H9 (cell line): ENCODE measurements around the gene HRAS. TPM values are rescaled to one million over a fixed set of nuclear protein-coding genes. Genes with fewer than 3 reads are reported as not detected.
A peak's percentile ranks its signal among the peaks of the same experiment; 100 is the strongest.

Experiments
- DNase-seq: peaks from one replicate; pipeline ENCODE4 v3.0.0-alpha.2; 2017
- H2AFZ ChIP-seq: one replicate; pipeline ENCODE4 v1.6.1; 2013; ENCODE audit warnings: mild to moderate bottlenecking, low read length, control low read depth, moderate library complexity
- H2AK5ac ChIP-seq: 2 replicates; pipeline ENCODE4 v1.6.1; 2013; ENCODE audit warnings: low read length, control low read depth, mixed read lengths; ENCODE audit not compliant: insufficient read length
- H2BK120ac ChIP-seq: one replicate; pipeline ENCODE4 v1.6.1; 2013; ENCODE audit warnings: low read depth, mild to moderate bottlenecking, low read length, control low read depth, inconsistent platforms; ENCODE audit not compliant: poor library complexity, severe bottlenecking
- H2BK12ac ChIP-seq: 2 replicates; pipeline ENCODE4 v1.6.1; 2013; ENCODE audit warnings: low read length, control low read depth, mixed read lengths, low read depth; ENCODE audit not compliant: insufficient read length
- H2BK15ac ChIP-seq: 2 replicates; pipeline ENCODE4 v1.6.1; 2013; ENCODE audit warnings: low read depth, low read length, control low read depth
- H2BK20ac ChIP-seq: one replicate; pipeline ENCODE4 v1.6.1; 2013; ENCODE audit warnings: low read depth, mild to moderate bottlenecking, low read length, control low read depth, inconsistent platforms; ENCODE audit not compliant: poor library complexity, severe bottlenecking
- H2BK5ac ChIP-seq: 2 replicates; pipeline ENCODE4 v1.6.1; 2013; ENCODE audit warnings: low read length, control low read depth, mixed read lengths; ENCODE audit not compliant: insufficient read length
- H3K14ac ChIP-seq: 2 replicates; pipeline ENCODE4 v1.6.1; 2013; ENCODE audit warnings: low read length, control low read depth; ENCODE audit not compliant: insufficient read depth
- H3K18ac ChIP-seq: 2 replicates; pipeline ENCODE4 v1.6.1; 2013; ENCODE audit warnings: low read depth, mild to moderate bottlenecking, mixed read lengths, low read length, control low read depth; ENCODE audit not compliant: insufficient read length
- H3K23ac ChIP-seq: 2 replicates; pipeline ENCODE4 v1.6.1; 2013; ENCODE audit warnings: low read length, control low read depth, mixed read lengths, low read depth; ENCODE audit not compliant: insufficient read length
- H3K23me2 ChIP-seq: 2 replicates; pipeline ENCODE4 v1.6.1; 2013; ENCODE audit warnings: low read depth, mild to moderate bottlenecking, mixed read lengths, low read length, control low read depth; ENCODE audit not compliant: insufficient read length, poor library complexity, severe bottlenecking
- H3K27ac ChIP-seq: 2 replicates; pipeline ENCODE4 v1.5.1; 2013; ENCODE audit warnings: low read length, control low read depth, mixed read lengths, low read depth; ENCODE audit not compliant: insufficient read length
- H3K27me3 ChIP-seq: 2 replicates; pipeline ENCODE4 v1.6.1; 2013; ENCODE audit warnings: low read length, control low read depth, inconsistent platforms; ENCODE audit not compliant: insufficient read depth
- H3K4ac ChIP-seq: 2 replicates; pipeline ENCODE4 v1.6.1; 2013; ENCODE audit warnings: low read depth, mild to moderate bottlenecking, control low read depth, inconsistent platforms, low read length, moderate library complexity
- H3K4me1 ChIP-seq: 2 replicates; pipeline ENCODE4 v1.6.1; 2013; ENCODE audit warnings: low read length, control low read depth, inconsistent platforms; ENCODE audit not compliant: insufficient read depth
- H3K4me2 ChIP-seq: 2 replicates; pipeline ENCODE4 v1.6.1; 2013; ENCODE audit warnings: low read length, control low read depth, mixed read lengths; ENCODE audit not compliant: insufficient read length, insufficient read depth
- H3K56ac ChIP-seq: 2 replicates; pipeline ENCODE4 v1.6.1; 2013; ENCODE audit warnings: low read depth, mild to moderate bottlenecking, mixed read lengths, low read length, control low read depth; ENCODE audit not compliant: insufficient read length
- H3K79me1 ChIP-seq: 2 replicates; pipeline ENCODE4 v1.6.1; 2013; ENCODE audit warnings: low read depth, mild to moderate bottlenecking, moderate library complexity, low read length, control low read depth, inconsistent platforms; ENCODE audit not compliant: insufficient read depth, poor library complexity, severe bottlenecking
- H3K79me2 ChIP-seq: 2 replicates; pipeline ENCODE4 v1.6.1; 2013; ENCODE audit warnings: low read length, control low read depth, inconsistent platforms; ENCODE audit not compliant: insufficient read depth
- H3K9ac ChIP-seq: 2 replicates; pipeline ENCODE4 v1.6.1; 2013; ENCODE audit warnings: low read length, control low read depth, mixed read lengths; ENCODE audit not compliant: insufficient read length; ENCODE audit errors: extremely low read depth
- H3K9me3 ChIP-seq: one replicate; pipeline ENCODE4 v1.6.1; 2013; ENCODE audit warnings: low read depth, low read length, inconsistent platforms; ENCODE audit not compliant: control insufficient read depth
- H3T11ph ChIP-seq: one replicate; pipeline ENCODE4 v1.6.1; 2013; ENCODE audit warnings: mild to moderate bottlenecking, low read length, control low read depth, inconsistent platforms
- H4K20me1 ChIP-seq: one replicate; pipeline ENCODE4 v1.6.1; 2013; ENCODE audit not compliant: control insufficient read depth, insufficient read length, insufficient read depth
- H4K5ac ChIP-seq: 2 replicates; pipeline ENCODE4 v1.6.1; 2013; ENCODE audit warnings: low read depth, mild to moderate bottlenecking, mixed read lengths, low read length, control low read depth; ENCODE audit not compliant: insufficient read length
- H4K8ac ChIP-seq: replicated peaks from 2 replicates; pipeline ENCODE4 v1.6.1; 2013; ENCODE audit warnings: low read length, control low read depth, mixed read lengths, low read depth; ENCODE audit not compliant: insufficient read length
- H4K91ac ChIP-seq: 2 replicates; pipeline ENCODE4 v1.6.1; 2013; ENCODE audit warnings: low read depth, mild to moderate bottlenecking, moderate library complexity, mixed read lengths, low read length, control low read depth; ENCODE audit not compliant: insufficient read length
- H3K27ac Mint-ChIP-seq, 3 experiments: 2 replicates in 2 of 3; 3 replicates in 1 of 3; pipeline ENCODE4 v1.8.0; 2020 to 2021; ENCODE audit warnings: mixed read lengths in 3 of 3, mild to moderate bottlenecking in 1 of 3, moderate library complexity in 1 of 3
- H3K27me3 Mint-ChIP-seq: 2 replicates; pipeline ENCODE4 v1.8.0; 2021; ENCODE audit warnings: low read depth, mild to moderate bottlenecking, moderate library complexity, mixed read lengths
- H3K36me3 Mint-ChIP-seq, 3 experiments: 2 replicates in 2 of 3; 3 replicates in 1 of 3; pipeline ENCODE4 v1.8.0; 2020 to 2021; ENCODE audit warnings: low read depth in 3 of 3, mixed read lengths in 3 of 3; ENCODE audit not compliant: insufficient read depth in 1 of 3
- H3K4me1 Mint-ChIP-seq, 2 experiments: 2 replicates each; pipeline ENCODE4 v1.8.0; 2020; ENCODE audit warnings: mixed read lengths in 2 of 2
- H3K4me3 Mint-ChIP-seq, 2 experiments: 2 replicates in 1 of 2; 3 replicates in 1 of 2; pipeline ENCODE4 v1.8.0; 2020 to 2021; ENCODE audit warnings: mild to moderate bottlenecking in 2 of 2, mixed read lengths in 2 of 2, moderate library complexity in 1 of 2
- H3K9me3 Mint-ChIP-seq, 2 experiments: 2 replicates in 1 of 2; 3 replicates in 1 of 2; pipeline ENCODE4 v1.8.0; 2020; ENCODE audit warnings: mild to moderate bottlenecking in 2 of 2, mixed read lengths in 2 of 2, moderate library complexity in 1 of 2
- CTCF ChIP-seq: fragments of 200-600 bp; sonication (generic); conservative IDR thresholded peaks from 3 replicates; pipeline ENCODE4 v1.8.0; 2021; ENCODE audit warnings: antibody characterized with exemption, mild to moderate bottlenecking
- WGBS: extraction: QIAGEN DNeasy Blood & Tissue Kit; methylation state at CpG from one replicate; pipeline ENCODE4 v1.1.7; 2013; ENCODE audit warnings: missing lambda C conversion rate, low lambda C conversion rate, mixed read lengths; ENCODE audit not compliant: insufficient read length; ENCODE audit errors: extremely low coverage; 5-methylcytosine and 5-hydroxymethylcytosine counted together
- total RNA-seq: library from RNA; stranded (reverse); gene quantifications from 2 replicates; pipeline ENCODE4 v1.2.1, GENCODE V29; 2021

HRAS gene
- total RNA-seq, 1 experiment from 2014 or later = 61.8 TPM

- H3T11ph ChIP-seq = no peak overlapping the region
- no peak for TF ChIP-seq CTCF
- WGBS = no CpG with 5 or more reads among the region's 20 CpGs
- H3K23ac ChIP-seq = no peak overlapping the region
- no peak overlapping the region for H3K4ac ChIP-seq
- H4K91ac ChIP-seq = no peak overlapping the region
- H3K27me3 ChIP-seq = no peaks in the 10 kb centered on the region; the same call in 1 of the 2 replicates
- H3K4me1 Mint-ChIP-seq = peaks cover 12 to 18% of the 10 kb centered on the region in 2 experiments
- H2BK20ac ChIP-seq = no peak overlapping the region
- H3K9me3 Mint-ChIP-seq = no peaks in the 10 kb centered on the region
- no peak overlapping the region for H3K27ac ChIP-seq
- no peaks in the 10 kb centered on the region for H3K9me3 ChIP-seq
- H4K8ac ChIP-seq = no peak overlapping the region
- H3K4me3 Mint-ChIP-seq = no peak overlapping the region
- peaks cover 3% of the 10 kb centered on the region for H3K27me3 Mint-ChIP-seq
- H2AFZ ChIP-seq = no peak overlapping the region
- peaks cover 3% of the 10 kb centered on the region for H4K20me1 ChIP-seq
- DNase-seq = no peak
- H2BK12ac ChIP-seq = no peak overlapping the region
- H3K36me3 Mint-ChIP-seq = peaks cover 13 to 39% (median 33%) of the 10 kb centered on the region in 3 experiments; a peak in 6 of 7 replicates
- no peak overlapping the region for H2BK5ac ChIP-seq
- peaks cover 10% of the 10 kb centered on the region for H3K23me2 ChIP-seq
- H3K4me2 ChIP-seq = no peak overlapping the region
- H3K56ac ChIP-seq = no peak overlapping the region
- H3K14ac ChIP-seq = no peak overlapping the region
- H3K79me1 ChIP-seq = peaks cover 14% of the 10 kb centered on the region
- H3K4me1 ChIP-seq = no peaks in the 10 kb centered on the region
- no peak overlapping the region for H3K9ac ChIP-seq
- H3K27ac Mint-ChIP-seq = peak overlapping the region in 1 of 3 experiments; percentile 34; a peak in 1 of 7 replicates
- no peak overlapping the region for H2BK15ac ChIP-seq
- no peak overlapping the region for H2AK5ac ChIP-seq
- no peak overlapping the region for H4K5ac ChIP-seq
- no peak overlapping the region for H2BK120ac ChIP-seq
- peaks cover 42% of the 10 kb centered on the region; the same call in 1 of the 2 replicates for H3K79me2 ChIP-seq
- no peak overlapping the region for H3K18ac ChIP-seq
Measured at GRCh38 chr11:579830-580601, 44.6 kb upstream of the HRAS start.
